HepG2 (cell line): Measurements from ENCODE around the gene C15orf62. TPM values are rescaled to one million over a fixed set of nuclear protein-coding genes. Genes with fewer than 3 reads are reported as not detected.

Experiments
- ATF7-NPFF ChIP-seq: sonication (generic); formaldehyde crosslinking; IDR thresholded peaks from 2 replicates; pipeline ENCODE4 v1.8.1; 2023; ENCODE audit warnings: mild to moderate bottlenecking, low read depth, missing genetic modification reagents, moderate library complexity
- BRD4 ChIP-seq: sonication (generic); formaldehyde crosslinking; IDR thresholded peaks from 2 replicates; pipeline ENCODE4 v1.4.0; 2020; ENCODE audit warnings: missing genetic modification reagents
- CHD4 ChIP-seq: fragments of 200-600 bp; sonication (generic); IDR thresholded peaks from 2 replicates; pipeline ENCODE4 v1.7.0; 2017; ENCODE audit warnings: mild to moderate bottlenecking, low read length, borderline replicate concordance
- DDIT3 ChIP-seq: sonication (generic); formaldehyde crosslinking; IDR thresholded peaks from 2 replicates; pipeline ENCODE4 v1.4.0; 2020; ENCODE audit warnings: mild to moderate bottlenecking, missing genetic modification reagents
- FOXM1 ChIP-seq: sonication (generic); formaldehyde crosslinking; IDR thresholded peaks from 2 replicates; pipeline ENCODE4 v1.5.0; 2020; ENCODE audit warnings: missing genetic modification reagents
- GMEB1 ChIP-seq: sonication (generic); formaldehyde crosslinking; IDR thresholded peaks from 2 replicates; pipeline ENCODE4 v1.5.1; 2020; ENCODE audit warnings: missing genetic modification reagents, mild to moderate bottlenecking, borderline replicate concordance
- HOXA5 ChIP-seq: sonication (generic); formaldehyde crosslinking; IDR thresholded peaks from 2 replicates; pipeline ENCODE4 v1.4.0; 2020; ENCODE audit warnings: missing genetic modification reagents
- KLF11 ChIP-seq: IDR thresholded peaks from 2 replicates; pipeline ENCODE4 v1.6.1; 2016; ENCODE audit warnings: missing compliant biosample characterization
- KLF15 ChIP-seq: sonication (generic); formaldehyde crosslinking; IDR thresholded peaks from 2 replicates; pipeline ENCODE4 v1.8.1; 2023; ENCODE audit warnings: borderline replicate concordance, mild to moderate bottlenecking, inconsistent platforms, missing genetic modification reagents, mixed read lengths
- MEF2D ChIP-seq: sonication (generic); formaldehyde crosslinking; IDR thresholded peaks from 2 replicates; pipeline ENCODE4 v1.5.1; 2020; ENCODE audit warnings: mild to moderate bottlenecking, missing genetic modification reagents
- RCOR2 ChIP-seq: IDR thresholded peaks from 2 replicates; pipeline ENCODE4 v1.6.1; 2016; ENCODE audit warnings: missing biosample characterization, missing genetic modification reagents
- TFAP4 ChIP-seq: sonication (generic); IDR thresholded peaks from 2 replicates; pipeline ENCODE4 v1.6.1; 2016; ENCODE audit warnings: low read depth, borderline replicate concordance
- ZBTB46 ChIP-seq: sonication (generic); formaldehyde crosslinking; IDR thresholded peaks from 2 replicates; pipeline ENCODE4 v1.4.0; 2020; ENCODE audit warnings: mild to moderate bottlenecking, missing genetic modification reagents, borderline replicate concordance
- ZMYM2 ChIP-seq: sonication (generic); formaldehyde crosslinking; IDR thresholded peaks from 2 replicates; pipeline ENCODE4 v1.8.0; 2022; ENCODE audit warnings: mild to moderate bottlenecking, missing genetic modification reagents
- ZNF275 ChIP-seq: sonication (generic); formaldehyde crosslinking; IDR thresholded peaks from 2 replicates; pipeline ENCODE4 v1.8.0; 2022; ENCODE audit warnings: missing genetic modification reagents, mild to moderate bottlenecking, inconsistent platforms, borderline replicate concordance
- ZNF414 ChIP-seq: sonication (generic); formaldehyde crosslinking; IDR thresholded peaks from 2 replicates; pipeline ENCODE4 v1.5.0; 2020; ENCODE audit warnings: missing genetic modification reagents
- ZNF574 ChIP-seq: sonication (generic); formaldehyde crosslinking; IDR thresholded peaks from 2 replicates; pipeline ENCODE4 v1.4.0; 2020; ENCODE audit warnings: missing genetic modification reagents
- polyA plus RNA-seq, 8 experiments: library from polyadenylated mRNA; depleted of rRNA in 3 of 8; stranded (reverse) in 7 of 8; unstranded in 1 of 8; fragments of >200 nt; fragmentation: Illumina TruSeq in 4 of 8; extraction: Trizol in 4 of 8; gene quantifications; 2 replicates each; pipeline versions ENCODE4 v1.2.1 to v1.2.3, GENCODE V29; 2011 to 2016; ENCODE audit warnings: low read depth in 4 of 8, missing spikeins in 1 of 8, mixed read lengths in 1 of 8; ENCODE audit not compliant: insufficient read depth in 1 of 8
- total RNA-seq, 5 experiments: library from RNA; depleted of rRNA; stranded (reverse); fragments of >200 nt; fragmentation: Illumina TruSeq; extraction: Trizol; gene quantifications; 2 replicates each; pipeline ENCODE4 v1.2.3, GENCODE V29; 2016; ENCODE audit warnings: low read depth in 1 of 5

Gene C15orf62
- total and polyA plus RNA-seq, 2 of the 13 experiments (the other 11 are each of a cell fraction or from before 2014, with no cell fraction given), result 0.51 to 1.1 TPM

GRCh38 chr15:40762919-40763800 lies 6.6 kb upstream of the C15orf62 start (continued):
- TF ChIP-seq TFAP4 (peak; percentile 70; the same call in 1 of the 2 replicates), ZMYM2 (CRISPR knock-in tag) (peak; percentile 77; the same call in 1 of the 2 replicates), BRD4 (CRISPR knock-in tag) (0 out of 2 replicates have a peak, but pooled peaks have one; percentile 18), GMEB1 (CRISPR knock-in tag) (0 out of 2 replicates have a peak, but pooled peaks have one; percentile 39), FOXM1 (CRISPR knock-in tag) (0 out of 2 replicates have a peak, but pooled peaks have one; percentile 32), ZNF275 (CRISPR knock-in tag) (0 out of 2 replicates have a peak, but pooled peaks have one; percentile 15), ZNF414 (CRISPR knock-in tag) (peak; percentile 77; the same call in 1 of the 2 replicates), CHD4 (0 out of 2 replicates have a peak, but pooled peaks have one; percentile 59), KLF15 (peak; percentile 61; the same call in 1 of the 2 replicates), HOXA5 (CRISPR knock-in tag) (peak; percentile 55; the same call in 1 of the 2 replicates), KLF11 (peak; percentile 52), ZNF574 (peak; percentile 59), DDIT3 (CRISPR knock-in tag) (no peak), MEF2D (CRISPR knock-in tag) (peak; percentile 87), ATF7-NPFF (CRISPR knock-in tag) (peak; percentile 76), ZBTB46 (CRISPR knock-in tag) (0 out of 2 replicates have a peak, but pooled peaks have one; percentile 13), RCOR2 (CRISPR knock-in tag) (no peak)
